ENCODE results near the gene ARID3B. TPM values are rescaled to one million over a fixed set of nuclear protein-coding genes. Genes with fewer than 3 reads are reported as not detected.

Gene ARID3B
- total RNA-seq, 1 experiment from 2014 or later: 8.1 TPM

DNA sequence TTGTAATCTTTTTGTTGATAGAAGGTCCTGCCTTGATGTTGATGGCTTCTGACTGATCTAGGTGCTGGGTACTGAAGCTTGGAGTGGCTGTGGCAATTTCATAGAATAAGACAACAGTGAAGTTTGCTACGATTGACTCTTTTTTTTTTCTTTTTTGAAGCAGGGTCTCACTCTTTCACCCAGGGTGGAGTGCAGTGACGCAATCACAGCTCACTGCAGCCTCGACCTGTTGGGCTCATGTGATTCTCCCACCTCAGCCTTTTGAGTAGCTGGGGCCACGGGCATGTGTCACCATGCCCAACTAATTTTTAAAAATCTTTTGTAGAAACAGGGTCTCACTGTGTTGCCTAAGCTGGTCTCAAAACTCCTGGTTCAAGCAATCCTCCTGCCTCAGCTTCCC, 14.2 kb downstream of the ARID3B start:
- no peak overlapping the region for H3K4me3 ChIP-seq (replicated peaks in 1 of 2; ENCODE audit: low read depth in 1 of 2, low read length in 2 of 2)
- ChIA-PET POLR2A (interaction anchor here (1.2 kb wide), 1 partner anchor 9 kb away, joined by 5 read pairs; no protein-coding TSS in a partner anchor), RAD21 (ENCODE audit: low non-redundant PET in 1 of 2, low total read pairs in 2 of 2, uncharacterized antibody in 2 of 2, unreplicated experiment in 2 of 2) (no interaction called here), CTCF (no interaction called here)
- ATAC-seq: no peak
- TF ChIP-seq POLR2A (IDR thresholded peaks at IDR 0.05; ENCODE audit: borderline replicate concordance, extremely low read depth, insufficient read depth, insufficient read length) (no peak), EZH2 (IDR thresholded peaks at IDR 0.05) (no peak), FOSL1 (IDR thresholded peaks at IDR 0.05; ENCODE audit: low read depth) (no peak), SRF (IDR thresholded peaks at IDR 0.05; ENCODE audit: low read depth) (no peak), CEBPB (IDR thresholded peaks at IDR 0.05; ENCODE audit: low read depth) (no peak), JUND (IDR thresholded peaks at IDR 0.05) (no peak), ZNF274 (IDR thresholded peaks at IDR 0.05; ENCODE audit: low read depth, low read length) (no peak), TCF7L2 (IDR thresholded peaks at IDR 0.05; ENCODE audit: borderline replicate concordance, extremely low read depth, insufficient read depth, insufficient read length) (no peak), ELF1 (IDR thresholded peaks at IDR 0.05; ENCODE audit: borderline replicate concordance, low read depth) (no peak), EGR1 (IDR thresholded peaks at IDR 0.05; ENCODE audit: low read depth) (no peak), POLR2AphosphoS5 (IDR thresholded peaks at IDR 0.05; ENCODE audit: low read depth, low read length) (no peak), SIN3A (IDR thresholded peaks at IDR 0.05; ENCODE audit: low read depth) (no peak), SP1 (IDR thresholded peaks at IDR 0.05; ENCODE audit: low read depth) (no peak), CBX3 (IDR thresholded peaks at IDR 0.05; ENCODE audit: low read depth) (no peak), RAD21 (IDR thresholded peaks at IDR 0.05; ENCODE audit: low read depth) (no peak), YY1 (IDR thresholded peaks at IDR 0.05; ENCODE audit: extremely low read depth, insufficient replicate concordance, low read depth, low read length) (no peak)
- TF ChIP-seq, protein P1, sequence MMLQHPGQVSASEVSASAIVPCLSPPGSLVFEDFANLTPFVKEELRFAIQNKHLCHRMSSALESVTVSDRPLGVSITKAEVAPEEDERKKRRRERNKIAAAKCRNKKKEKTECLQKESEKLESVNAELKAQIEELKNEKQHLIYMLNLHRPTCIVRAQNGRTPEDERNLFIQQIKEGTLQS (IDR thresholded peaks at IDR 0.05): no peak
- TF ChIP-seq, protein P2, sequence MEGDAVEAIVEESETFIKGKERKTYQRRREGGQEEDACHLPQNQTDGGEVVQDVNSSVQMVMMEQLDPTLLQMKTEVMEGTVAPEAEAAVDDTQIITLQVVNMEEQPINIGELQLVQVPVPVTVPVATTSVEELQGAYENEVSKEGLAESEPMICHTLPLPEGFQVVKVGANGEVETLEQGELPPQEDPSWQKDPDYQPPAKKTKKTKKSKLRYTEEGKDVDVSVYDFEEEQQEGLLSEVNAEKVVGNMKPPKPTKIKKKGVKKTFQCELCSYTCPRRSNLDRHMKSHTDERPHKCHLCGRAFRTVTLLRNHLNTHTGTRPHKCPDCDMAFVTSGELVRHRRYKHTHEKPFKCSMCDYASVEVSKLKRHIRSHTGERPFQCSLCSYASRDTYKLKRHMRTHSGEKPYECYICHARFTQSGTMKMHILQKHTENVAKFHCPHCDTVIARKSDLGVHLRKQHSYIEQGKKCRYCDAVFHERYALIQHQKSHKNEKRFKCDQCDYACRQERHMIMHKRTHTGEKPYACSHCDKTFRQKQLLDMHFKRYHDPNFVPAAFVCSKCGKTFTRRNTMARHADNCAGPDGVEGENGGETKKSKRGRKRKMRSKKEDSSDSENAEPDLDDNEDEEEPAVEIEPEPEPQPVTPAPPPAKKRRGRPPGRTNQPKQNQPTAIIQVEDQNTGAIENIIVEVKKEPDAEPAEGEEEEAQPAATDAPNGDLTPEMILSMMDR (IDR thresholded peaks at IDR 0.05 in 2 of 3, conservative IDR thresholded peaks at IDR 0.05 in 1 of 3; ENCODE audit: borderline replicate concordance in 1 of 3, insufficient read depth in 1 of 3, low read depth in 2 of 3, low read length in 2 of 3): no peak
- TF ChIP-seq, protein P3, sequence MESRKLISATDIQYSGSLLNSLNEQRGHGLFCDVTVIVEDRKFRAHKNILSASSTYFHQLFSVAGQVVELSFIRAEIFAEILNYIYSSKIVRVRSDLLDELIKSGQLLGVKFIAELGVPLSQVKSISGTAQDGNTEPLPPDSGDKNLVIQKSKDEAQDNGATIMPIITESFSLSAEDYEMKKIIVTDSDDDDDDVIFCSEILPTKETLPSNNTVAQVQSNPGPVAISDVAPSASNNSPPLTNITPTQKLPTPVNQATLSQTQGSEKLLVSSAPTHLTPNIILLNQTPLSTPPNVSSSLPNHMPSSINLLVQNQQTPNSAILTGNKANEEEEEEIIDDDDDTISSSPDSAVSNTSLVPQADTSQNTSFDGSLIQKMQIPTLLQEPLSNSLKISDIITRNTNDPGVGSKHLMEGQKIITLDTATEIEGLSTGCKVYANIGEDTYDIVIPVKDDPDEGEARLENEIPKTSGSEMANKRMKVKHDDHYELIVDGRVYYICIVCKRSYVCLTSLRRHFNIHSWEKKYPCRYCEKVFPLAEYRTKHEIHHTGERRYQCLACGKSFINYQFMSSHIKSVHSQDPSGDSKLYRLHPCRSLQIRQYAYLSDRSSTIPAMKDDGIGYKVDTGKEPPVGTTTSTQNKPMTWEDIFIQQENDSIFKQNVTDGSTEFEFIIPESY (IDR thresholded peaks at IDR 0.05; ENCODE audit: extremely low read depth, insufficient replicate concordance, low read length): no peak
- TF ChIP-seq, protein P4, sequence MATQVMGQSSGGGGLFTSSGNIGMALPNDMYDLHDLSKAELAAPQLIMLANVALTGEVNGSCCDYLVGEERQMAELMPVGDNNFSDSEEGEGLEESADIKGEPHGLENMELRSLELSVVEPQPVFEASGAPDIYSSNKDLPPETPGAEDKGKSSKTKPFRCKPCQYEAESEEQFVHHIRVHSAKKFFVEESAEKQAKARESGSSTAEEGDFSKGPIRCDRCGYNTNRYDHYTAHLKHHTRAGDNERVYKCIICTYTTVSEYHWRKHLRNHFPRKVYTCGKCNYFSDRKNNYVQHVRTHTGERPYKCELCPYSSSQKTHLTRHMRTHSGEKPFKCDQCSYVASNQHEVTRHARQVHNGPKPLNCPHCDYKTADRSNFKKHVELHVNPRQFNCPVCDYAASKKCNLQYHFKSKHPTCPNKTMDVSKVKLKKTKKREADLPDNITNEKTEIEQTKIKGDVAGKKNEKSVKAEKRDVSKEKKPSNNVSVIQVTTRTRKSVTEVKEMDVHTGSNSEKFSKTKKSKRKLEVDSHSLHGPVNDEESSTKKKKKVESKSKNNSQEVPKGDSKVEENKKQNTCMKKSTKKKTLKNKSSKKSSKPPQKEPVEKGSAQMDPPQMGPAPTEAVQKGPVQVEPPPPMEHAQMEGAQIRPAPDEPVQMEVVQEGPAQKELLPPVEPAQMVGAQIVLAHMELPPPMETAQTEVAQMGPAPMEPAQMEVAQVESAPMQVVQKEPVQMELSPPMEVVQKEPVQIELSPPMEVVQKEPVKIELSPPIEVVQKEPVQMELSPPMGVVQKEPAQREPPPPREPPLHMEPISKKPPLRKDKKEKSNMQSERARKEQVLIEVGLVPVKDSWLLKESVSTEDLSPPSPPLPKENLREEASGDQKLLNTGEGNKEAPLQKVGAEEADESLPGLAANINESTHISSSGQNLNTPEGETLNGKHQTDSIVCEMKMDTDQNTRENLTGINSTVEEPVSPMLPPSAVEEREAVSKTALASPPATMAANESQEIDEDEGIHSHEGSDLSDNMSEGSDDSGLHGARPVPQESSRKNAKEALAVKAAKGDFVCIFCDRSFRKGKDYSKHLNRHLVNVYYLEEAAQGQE (IDR thresholded peaks at IDR 0.05; ENCODE audit: low read depth): no peak
- DNase-seq (ENCODE audit: low read depth, low spot score): no peak
- no peak overlapping the region for H3K4me2 ChIP-seq (ENCODE audit: low read length)
- no peaks in the 10 kb centered on the region for H3K4me1 ChIP-seq (ENCODE audit: control insufficient read depth in 1 of 2, insufficient read depth in 2 of 2, low read length in 2 of 2)
- H3K9me2 ChIP-seq (ENCODE audit: insufficient read depth): no peaks in the 10 kb centered on the region
- H3K27me3 ChIP-seq (ENCODE audit: insufficient read depth, low read length): no peaks in the 10 kb centered on the region
- no peak overlapping the region for H2AFZ ChIP-seq (ENCODE audit: low read depth, low read length, poor library complexity, severe bottlenecking)
- no peaks in the 10 kb centered on the region for H3K9me3 ChIP-seq (ENCODE audit: control insufficient read depth in 1 of 2, insufficient read depth in 1 of 2, low read depth in 1 of 2, low read length in 2 of 2)
- no peak overlapping the region for H3K27ac ChIP-seq (ENCODE audit: low read depth, low read length)
- H4K20me1 ChIP-seq (ENCODE audit: insufficient read depth): 0 out of 2 replicates have a peak, but pooled peaks cover 12% of the 10 kb centered on the region
- no peak overlapping the region for H3K9ac ChIP-seq (ENCODE audit: low read length)
- H3K79me2 ChIP-seq (ENCODE audit: insufficient read depth, low read length): peaks cover 10% of the 10 kb centered on the region
- no peaks in the 10 kb centered on the region; a peak in 1 of 4 replicates for H3K36me3 ChIP-seq (ENCODE audit: control insufficient read depth in 1 of 2, insufficient read depth in 2 of 2, low read length in 2 of 2)
- intact Hi-C loops (cut with micrococcal nuclease): no loop called here
- no TSS peak for BruUV-seq (replicated peaks)
